EH (cell line): ENCODE results near the gene COL5A2.

Experiments
- DNase-seq: peaks from one replicate; pipeline ENCODE4 v3.0.0-alpha.2; 2015; ENCODE audit warnings: low read depth

Gene COL5A2

DNA sequence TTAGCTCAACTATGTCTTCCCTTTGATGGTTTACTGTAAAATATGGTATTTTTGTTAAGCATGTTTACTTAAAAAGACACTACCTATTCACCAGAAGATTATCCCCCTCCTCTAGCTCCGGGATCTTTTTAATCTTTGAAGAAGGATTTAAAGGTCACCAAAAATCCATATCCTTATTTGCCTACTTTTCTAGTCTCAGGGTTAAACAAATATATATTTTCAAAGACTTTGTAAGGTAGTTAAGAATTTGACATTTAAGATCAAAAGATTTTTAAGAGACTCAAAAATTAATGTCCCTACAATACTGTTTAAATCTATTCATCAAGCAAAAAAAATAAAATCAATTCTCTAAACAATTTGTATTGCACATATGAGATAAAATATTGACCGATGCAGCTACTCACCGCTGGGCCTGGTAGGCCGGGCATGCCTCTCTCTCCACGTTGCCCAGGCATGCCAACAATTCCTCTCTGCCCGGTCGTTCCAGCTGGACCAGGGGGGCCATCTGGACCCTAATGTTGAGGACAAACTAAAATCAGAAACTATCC, 129.3 kb downstream of the COL5A2 start:
- DNase-seq = no peak

DNA sequence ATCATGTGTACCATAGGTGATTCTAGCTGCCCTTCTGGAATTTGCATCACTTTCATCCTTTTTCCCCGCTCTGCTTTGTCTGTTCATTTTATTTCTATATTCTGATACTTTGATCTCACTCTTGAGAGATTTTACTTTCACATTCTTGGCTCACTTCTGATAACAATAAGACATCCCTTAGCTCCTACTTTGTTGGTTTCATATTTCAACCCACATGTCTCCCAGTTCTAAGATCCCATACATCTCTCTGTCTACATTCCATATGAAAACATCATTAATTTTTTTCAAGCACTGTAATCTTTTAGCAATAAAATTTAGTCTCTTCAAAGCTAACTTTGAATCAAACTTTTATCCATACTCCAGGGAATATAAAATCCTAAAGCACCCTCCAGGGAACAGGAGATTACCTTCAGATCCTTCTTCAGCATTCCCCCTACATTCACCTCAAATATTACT, 129.8 kb downstream of the COL5A2 start:
- peak; percentile 63 for DNase-seq

DNA sequence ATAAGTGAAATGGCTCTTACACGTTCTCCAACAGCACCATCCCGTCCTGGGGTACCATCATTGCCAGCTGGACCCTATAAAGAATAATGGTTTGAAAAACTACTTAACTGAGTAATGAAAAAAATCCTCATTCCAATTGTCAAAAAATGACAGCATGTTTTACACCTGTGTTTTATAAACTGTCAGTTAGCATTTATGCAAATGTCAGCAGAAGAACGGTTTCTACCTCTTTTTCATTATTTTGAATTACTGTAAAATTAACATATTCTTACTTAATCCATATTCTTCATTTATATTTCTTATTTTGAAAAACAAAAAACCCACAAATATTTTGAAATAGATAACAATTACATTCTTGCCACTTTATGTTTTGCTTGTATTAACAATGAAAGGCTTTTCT, 131.4 kb downstream of the COL5A2 start:
- no peak for DNase-seq

DNA sequence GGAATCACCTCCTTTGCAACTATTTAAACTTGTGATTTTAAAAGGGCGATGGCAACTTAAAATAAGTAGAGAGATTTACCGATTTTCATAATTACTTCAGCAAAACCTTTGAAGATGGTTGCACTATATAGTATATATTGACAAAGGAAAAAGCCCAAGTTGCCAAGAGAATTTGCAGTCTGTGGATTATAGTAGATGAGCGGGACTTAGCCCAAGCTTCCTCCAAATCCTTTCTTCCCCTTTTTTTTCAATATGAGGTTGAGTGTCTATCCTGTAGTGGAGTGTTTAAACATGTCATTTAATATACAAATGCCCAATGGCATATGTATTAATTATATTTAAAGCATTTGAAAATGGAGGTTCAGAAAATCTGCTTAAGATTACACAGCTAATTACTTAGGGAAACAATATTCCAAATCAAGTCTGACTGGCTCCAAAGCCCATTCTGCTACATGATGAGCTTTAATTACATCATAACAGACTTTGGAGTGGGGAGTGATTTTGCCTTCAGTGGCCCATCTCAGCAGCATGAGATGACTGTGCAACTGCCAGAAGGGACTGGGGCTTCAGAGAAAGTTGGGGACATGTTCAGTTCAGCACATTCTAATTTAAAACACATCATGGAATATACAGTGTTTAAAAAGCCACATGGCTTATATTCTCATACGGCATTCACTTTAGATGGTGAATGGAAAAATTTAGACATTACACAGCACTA, 132.2 kb downstream of the COL5A2 start:
- DNase-seq = no peak

DNA sequence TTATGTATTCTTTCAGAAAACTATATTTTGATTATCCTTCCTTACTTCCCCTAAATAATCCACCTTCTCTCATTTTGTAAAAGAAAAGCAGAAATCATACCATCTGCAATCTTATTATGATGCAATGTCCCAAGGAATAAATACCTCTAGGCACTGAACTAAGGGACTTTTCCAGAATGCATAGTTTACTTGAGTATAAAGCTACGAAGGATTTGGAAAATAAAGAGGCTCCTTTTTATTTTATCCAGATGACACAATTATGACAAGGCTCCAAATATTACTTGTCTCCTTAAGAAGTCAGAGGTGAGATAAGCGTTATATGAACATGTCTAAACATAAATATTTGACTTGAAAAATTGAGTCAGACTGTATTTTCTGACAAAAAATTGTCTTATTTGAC, 133.2 kb downstream of the COL5A2 start:
- DNase-seq = no peak

DNA sequence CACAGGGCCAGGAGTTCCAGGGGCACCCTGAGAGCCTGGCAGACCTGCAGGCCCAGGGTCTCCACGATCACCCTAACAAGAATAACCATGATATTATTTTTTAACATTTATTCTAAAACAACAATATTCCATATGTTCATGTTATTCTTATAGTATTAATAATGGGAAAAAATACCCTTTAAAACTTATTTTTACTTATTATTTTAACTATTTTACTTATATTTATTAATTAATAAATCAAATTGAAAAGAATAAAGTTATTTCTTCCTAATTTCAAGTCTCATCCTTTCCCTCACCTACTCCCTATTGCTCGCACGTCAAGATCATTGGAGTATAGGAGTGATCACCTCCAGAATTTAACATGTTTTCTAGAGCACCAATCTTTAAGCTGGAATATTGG, 133.7 kb downstream of the COL5A2 start:
- no peak for DNase-seq

DNA sequence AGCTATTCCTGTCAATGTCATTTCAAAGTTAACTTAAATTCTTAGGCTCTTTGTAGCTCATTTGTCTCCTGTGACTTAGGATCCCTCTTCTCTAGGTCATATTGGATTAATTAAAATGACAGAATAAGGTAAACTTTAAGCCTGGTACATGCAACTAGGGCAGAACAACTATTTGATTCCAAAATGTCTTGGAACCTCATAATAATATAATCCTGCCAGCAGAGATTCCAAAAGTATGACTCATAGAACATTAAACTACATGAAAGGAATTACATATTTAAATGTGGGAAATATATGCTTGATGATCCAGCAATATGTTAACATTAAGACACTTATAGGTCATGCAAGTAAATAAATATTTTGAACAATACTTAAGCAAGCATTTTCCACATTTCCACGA, 142.0 kb downstream of the COL5A2 start:
- peak; percentile 73 for DNase-seq

DNA sequence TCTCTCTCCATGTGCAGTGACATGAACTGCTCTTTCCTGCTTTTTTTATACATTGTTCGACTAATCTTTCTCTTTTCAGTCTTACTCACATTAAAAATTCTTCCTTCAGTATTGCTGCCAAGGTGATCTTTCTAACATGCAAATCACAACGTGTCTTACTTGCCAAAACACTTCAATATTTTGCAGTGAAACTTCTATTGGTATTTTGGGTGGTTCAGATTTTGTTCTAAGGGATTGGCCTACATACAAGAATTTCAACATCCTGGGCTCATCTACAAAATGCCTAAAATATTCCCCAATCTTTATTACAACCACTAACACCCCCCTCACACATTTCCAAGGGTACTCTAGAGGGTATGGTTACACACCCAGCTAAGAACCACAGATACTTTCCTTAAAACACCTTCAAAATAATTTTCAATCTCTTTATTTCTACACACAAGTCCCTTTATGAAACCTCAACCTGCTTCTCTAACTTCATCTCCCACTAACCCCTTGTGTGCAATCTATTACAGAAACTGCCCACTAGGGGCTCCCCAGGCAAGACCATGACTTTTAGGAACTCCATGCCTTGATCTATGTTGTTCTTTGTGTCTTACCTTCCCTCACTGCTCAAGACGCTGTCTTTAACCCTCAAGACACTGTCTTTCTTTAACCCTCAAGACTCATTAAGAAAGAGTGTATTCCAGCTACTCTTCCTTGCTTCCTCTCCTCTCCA, 154.5 kb downstream of the COL5A2 start:
- DNase-seq = no peak

DNA sequence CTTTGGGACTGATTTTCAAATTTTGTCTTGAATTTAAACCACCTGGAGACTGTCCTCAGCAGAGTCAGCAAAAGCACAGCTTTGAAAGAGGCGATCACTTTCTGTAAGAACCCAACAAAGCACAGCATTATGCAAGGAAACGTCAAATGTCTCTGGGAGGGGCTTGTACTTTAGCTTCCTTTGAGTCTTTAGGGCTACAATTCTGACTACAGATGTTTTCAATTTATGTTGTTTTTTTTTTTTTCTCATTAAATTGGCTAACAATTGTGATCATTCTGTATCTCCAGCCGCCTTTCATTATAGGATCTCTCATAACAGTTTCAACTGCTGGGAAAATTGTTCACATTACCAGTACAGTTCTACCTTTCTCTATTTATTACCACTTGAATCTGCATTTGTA, 157.1 kb downstream of the COL5A2 start:
- DNase-seq = peak; percentile 79

DNA sequence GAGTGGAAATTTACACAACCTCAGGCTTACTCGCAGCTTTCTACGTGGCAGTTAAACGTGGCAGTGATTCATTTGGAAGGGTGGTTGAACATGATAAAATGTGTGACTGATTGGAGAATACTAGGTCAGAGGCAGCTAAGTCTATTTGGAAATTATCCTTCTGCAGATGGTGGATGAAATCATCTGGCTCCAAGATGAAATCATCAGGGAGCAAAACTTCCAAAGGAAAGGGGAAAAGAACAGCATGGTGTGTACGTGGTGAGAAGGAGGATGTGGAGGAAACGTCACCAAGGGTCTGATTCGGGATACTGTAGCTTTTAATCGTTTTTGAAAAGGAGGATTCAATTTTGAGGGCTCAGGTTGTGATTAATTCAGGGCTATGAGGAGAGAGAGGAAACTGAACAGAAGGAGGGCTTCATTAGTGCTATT, 157.5 kb downstream of the COL5A2 start:
- DNase-seq = peak; percentile 92

DNA sequence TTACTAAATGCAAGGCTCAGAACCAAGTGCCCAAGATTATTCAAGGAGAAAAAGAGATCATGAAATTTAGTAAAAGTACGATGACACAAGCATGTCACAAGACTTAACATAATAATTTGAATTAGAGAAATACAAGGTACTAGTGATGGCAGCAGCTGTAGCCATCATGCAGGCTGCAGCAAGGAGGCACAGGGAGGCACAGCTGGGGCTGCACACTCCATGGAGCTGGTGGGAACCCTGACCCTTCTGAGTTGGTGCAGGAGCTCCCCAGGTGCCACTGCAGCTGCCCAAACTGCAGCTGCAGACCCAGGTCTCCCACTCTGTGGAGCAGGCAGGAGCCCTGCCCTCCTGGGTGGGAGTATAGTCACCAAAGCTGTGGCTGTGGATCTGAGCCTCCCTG, 159.4 kb downstream of the COL5A2 start:
- DNase-seq = no peak

DNA sequence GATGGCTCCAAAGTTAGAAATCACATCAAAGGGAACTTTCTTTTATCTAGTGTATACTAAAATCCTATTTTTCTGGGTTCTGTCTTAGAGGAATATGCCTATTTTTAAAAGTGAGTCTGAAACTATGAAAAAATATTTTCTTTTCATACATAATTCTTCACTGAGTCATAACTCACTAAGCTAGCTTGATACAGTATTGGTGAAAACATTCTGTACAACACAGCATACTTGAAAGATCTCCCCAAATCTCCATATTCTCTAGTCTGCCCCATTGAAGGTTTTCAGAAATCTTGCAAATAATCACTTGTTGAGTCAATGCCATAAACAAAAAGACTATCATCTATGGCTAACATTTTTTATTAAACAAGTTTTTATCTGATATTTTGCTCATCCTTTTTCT, 160.9 kb downstream of the COL5A2 start:
- DNase-seq = peak; percentile 62

DNA sequence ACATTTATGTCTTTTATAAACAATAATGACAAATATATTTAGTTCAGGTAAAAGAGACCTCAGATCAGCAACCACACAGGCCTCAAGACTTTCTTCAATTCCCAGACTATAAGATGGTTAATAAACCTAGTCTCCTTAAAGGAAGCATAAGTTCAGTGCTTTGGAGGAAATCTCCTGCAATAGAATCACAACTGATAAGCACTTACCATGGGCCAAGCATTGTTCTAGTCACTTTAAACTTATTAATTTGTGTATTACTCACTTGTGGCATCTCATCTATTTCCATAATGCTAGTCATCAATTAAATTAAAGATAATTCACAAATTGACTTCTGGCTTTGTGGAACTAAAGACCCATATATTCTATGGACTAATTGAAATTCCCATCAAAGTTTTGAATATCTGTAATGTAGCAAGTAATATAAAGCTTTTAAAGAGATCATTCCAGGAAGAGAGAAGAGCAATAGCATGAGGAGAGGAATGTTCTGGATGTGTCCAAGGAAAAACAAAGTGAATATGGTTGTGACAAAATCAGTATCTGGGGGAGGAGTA, 163.2 kb downstream of the COL5A2 start:
- no peak for DNase-seq

DNA sequence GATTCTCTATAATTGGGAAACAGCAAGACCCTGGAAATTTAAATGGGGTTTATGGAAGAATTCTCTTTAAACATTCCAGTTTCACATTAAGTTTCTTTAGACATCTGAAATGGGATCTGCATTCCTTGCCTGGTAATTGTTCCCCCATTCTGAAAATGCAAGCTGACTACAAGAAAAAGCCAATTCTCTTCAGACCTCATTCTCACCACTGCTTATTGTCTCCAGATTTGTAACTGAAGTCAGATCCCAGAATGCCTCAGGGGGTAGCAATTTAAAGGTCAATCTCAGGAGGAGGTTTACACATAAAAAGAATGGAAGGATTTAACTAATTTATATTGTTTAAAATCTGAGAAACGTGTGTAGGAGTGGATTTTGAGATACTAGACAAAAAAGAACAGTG, 164.2 kb downstream of the COL5A2 start:
- peak; percentile 53 for DNase-seq

DNA sequence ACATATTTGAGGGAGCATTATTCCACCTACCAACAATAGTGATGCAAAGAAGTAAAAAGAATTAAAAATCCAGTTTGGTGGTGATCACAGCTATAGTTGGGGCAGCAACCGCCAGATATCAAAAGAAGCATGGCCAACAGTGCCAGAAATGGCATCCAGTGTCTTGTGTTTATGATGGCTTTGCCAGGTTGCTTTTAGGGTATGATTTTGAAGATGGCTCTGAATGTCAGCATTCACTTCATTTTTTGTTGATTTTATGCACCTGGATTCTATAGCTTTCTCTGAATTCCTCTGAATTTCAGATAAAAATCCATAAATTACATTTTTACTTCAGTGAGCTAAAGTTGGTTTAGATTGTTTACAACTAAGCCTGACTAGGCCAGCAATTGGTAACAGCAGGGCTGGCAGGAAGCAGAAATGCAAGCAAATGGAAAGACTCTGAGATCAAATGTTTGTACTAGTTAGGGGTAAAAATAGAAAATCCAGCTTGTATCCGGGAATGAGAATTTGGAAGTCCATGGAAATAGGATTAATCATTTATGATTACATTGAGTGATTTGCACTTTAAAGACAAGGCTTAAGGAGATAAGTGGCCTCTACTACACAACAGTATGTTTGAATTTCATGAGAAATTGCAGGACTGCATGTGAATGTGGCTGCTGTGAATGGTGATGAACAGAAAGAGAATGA, 165.0 kb downstream of the COL5A2 start:
- peak; percentile 79 for DNase-seq

DNA sequence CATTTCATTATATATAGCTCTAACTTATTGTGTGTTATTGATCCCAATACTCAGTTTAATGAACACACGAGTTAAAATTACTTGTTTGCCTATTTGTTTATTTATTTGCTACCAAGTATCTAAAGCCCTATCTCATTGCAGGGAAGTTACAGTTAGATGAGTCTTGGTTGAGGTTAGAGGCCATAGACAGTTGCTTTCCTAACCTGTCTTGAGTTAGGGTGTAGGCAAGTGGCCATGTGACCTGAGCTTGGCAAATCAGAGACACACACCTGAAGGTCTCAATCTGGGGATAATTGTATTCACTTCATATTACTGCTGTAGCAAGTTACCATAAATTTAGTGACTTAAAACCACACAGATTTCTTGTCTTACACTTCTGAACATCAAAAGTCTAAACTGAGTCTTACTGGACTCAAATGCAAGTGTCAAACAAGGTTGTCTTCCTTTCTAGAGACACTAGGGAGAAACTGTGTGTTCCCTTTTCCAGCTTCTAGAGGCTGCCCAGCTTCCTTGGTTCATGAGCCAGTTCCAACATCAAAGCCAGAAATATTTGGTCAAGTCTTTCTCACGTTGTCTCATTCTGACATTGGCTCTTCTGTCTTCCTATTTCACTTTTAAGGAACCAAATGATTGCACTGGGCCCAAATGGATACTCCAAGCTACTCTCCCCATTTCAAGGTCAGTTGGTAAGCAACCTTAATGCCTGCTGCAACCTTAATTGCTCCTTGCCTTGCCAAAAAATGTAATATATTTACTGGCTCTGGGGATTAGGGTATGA, 165.7 kb downstream of the COL5A2 start:
- peak; percentile 52 for DNase-seq

DNA sequence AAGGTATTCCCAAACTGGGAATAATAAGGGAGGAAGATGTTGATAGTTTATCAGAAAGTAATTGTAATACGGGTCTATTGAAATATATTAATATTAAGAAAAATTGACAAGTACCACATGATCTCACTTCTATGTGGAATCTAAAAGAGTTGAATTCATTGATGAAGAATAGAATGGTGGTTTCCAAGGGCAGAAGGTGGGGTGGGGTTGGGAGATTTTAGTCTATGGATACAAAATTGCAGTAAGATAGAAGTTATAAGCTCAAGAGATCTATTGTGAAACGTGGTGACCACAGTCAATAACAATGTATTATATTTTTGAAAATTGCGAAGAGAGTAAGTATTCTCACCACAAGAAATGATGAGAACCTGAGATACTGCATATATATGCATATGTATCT, 166.5 kb downstream of the COL5A2 start:
- DNase-seq = no peak

DNA sequence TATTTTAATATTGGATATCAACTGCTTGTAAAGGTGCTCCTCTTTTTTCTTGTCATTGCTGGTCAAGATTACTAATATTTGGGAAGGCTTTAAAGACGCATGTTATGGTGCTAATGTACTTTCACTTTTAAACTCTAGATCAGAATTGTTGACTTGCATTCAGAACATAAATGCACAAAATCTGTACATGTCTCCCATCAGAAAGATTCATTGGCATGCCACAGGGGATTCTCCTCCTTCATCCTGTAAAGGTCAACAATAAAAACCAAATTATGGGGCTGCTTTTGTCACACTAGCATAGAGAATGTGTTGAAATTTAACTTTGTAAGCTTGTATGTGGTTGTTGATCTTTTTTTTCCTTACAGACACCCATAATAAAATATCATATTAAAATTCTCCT, 167.2 kb downstream of the COL5A2 start:
- no peak for DNase-seq

DNA sequence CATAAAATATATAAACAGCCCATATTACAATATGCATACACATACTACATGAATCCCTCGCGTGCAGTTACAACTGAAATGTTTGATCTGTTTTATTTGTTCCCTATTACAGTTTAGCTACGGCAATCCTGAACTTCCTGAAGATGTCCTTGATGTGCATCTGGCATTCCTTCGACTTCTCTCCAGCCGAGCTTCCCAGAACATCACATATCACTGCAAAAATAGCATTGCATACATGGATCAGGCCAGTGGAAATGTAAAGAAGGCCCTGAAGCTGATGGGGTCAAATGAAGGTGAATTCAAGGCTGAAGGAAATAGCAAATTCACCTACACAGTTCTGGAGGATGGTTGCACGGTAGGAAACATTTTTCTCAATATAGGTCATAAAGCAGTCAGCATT, 169.0 kb downstream of the COL5A2 start:
- no peak for DNase-seq

DNA sequence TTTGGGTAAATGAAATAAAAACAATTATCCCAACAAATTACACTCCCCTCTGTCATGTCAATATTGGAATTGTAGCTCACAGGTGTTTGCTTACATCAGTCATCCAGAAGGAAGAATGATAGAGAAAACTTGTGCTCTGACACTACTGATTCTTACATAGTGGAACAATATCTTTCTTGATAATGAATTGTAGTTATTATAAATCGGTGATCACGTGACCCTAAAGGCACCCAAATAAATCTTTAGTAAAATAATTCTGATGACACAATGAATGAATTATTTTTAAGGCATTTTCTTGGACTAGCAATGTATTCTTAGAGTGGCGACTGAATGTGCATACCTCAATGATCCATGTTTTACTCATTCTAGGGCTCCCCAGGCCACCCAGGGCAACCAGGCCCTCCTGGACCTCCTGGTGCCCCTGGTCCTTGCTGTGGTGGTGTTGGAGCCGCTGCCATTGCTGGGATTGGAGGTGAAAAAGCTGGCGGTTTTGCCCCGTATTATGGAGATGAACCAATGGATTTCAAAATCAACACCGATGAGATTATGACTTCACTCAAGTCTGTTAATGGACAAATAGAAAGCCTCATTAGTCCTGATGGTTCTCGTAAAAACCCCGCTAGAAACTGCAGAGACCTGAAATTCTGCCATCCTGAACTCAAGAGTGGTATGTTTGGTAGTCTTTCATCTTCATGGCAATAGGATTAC, 170.9 kb downstream of the COL5A2 start:
- no peak for DNase-seq

DNA sequence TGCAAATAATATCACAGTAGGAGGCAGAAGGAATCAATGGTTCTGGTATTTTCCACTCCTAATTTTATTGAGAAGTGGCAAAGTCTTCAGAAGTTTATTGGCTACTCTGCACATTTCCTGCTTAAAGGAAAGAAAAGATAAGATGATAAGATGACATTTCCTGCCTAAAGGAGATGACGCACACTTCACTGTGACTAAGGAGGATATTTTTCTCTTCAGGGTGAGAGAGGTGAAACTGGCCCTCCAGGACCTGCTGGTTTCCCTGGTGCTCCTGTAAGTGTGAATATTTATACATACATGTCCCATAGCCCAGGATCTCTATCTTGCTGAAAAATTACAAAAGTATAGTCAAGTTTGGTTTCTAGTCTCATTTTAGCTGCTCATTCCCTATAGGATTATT, 177.5 kb downstream of the COL5A2 start:
- DNase-seq = peak; percentile 88
